ENCODE data around the gene TFEC. TPM values are rescaled to one million over a fixed set of nuclear protein-coding genes. Genes with fewer than 3 reads are reported as not detected.
A peak's percentile ranks its signal among the peaks of the same experiment; 100 is the strongest.
"Not testable (repeated sequence)": the region's sequence is repeated elsewhere in the genome, so short reads cannot be mapped to it uniquely, and the experiment has no call there.

The TFEC gene, protein sequence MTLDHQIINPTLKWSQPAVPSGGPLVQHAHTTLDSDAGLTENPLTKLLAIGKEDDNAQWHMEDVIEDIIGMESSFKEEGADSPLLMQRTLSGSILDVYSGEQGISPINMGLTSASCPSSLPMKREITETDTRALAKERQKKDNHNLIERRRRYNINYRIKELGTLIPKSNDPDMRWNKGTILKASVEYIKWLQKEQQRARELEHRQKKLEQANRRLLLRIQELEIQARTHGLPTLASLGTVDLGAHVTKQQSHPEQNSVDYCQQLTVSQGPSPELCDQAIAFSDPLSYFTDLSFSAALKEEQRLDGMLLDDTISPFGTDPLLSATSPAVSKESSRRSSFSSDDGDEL
- 0.03 and 0.16 TPM in 2 replicates for total RNA-seq (2014; rRNA removed; shearing (Covaris generic))
- polyA plus RNA-seq (2015; cell fraction: cytosol; rRNA removed) = 0.06 and 0.10 TPM in 2 replicates
- polyA plus RNA-seq (2015; cell fraction: nucleus; rRNA removed) = 0.69 and 0.81 TPM in 2 replicates

DNA sequence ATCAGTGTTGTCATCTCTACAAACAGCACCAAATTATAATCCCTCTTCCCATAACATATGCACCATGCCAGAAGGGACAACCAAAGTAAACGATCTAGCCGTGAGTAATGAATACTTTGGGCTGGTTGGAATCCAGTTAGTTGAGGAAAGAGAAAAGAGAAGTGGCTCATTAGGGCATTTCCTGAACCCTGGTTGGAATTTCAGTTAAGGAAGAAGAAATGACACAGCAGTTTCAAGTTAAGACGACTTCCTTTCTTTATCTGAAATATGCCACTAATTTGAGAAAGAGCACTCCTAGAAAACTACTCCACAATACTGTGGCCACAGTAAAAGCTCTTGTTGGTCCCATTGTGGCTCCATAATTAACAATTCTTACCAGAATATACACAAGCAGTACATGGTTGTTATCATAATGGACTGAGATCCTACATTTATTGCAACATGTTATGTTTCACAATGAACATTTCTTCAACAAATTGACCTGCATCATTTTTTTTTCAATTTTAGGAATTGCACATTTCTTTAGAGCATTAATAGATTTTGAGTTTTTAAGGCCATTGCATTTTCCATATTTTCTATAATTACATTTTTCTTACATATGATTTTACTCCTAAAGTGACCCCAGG lies at the start of gene TFEC:
TFEC (minus strand) TSS at position 113 of the 626 bp plus-strand sequence. CDS start 46,322 bp downstream, outside the sequence.
- DNase-seq (ENCODE audit: low read depth) = peak; percentile 55

DNA sequence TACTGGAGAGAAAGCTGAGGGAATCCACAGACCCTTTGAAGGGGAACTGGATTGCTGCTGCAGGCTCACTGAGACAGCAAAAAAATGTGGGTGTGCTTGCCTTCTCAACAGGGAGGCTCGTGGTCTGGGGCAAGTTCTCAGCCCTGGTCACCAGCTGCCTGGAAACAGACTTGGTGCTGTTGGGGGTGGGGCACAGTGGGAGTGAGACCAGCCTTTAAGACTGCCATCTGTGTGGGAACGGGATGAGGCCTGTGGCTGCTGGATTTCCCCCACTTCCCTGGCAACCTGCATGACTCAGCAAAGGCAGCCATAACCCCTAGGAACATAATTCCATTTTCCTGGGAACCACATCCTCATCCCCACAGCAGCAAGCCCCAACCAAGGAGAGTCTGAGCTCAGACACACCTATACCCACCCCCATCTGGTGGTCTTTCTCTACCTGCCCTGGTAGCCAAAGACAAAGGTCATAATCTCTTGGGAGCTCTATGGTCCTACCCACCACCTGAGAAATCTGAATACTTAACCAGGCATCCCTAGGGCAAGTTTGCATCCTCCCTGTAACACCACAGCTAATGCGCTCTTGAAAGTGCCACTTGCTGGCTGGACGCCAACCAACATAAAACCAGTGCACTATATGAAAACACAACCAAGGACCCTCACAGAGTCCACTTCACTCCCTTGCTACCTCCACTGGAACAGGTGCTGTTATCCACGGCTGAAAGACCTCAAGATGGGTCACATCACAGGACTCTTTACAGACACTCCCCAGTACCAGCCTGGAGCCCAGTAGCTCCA lies 45.0 kb upstream of the TFEC start:
- peak; percentile 81 for DNase-seq (ENCODE audit: low read depth)

DNA sequence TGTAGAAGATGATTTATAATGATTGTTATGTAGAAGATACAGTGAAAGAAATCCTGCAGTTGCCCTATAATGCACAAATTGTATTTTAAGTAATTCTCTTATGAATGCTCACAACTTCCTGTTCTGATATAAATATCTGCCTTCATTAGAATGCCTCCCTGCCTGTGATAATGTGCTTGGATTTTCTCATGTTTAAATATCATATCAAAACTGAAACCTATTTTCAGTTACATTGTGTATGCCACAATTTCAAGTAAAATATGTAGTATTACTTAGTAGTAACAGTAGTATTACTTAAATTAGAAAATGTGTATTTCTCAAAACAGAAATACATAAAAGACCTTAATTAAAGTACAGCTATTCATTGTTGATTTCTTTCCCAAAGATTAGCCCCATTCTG lies 41.1 kb upstream of the TFEC start:
- no peak for DNase-seq (ENCODE audit: low read depth)

DNA sequence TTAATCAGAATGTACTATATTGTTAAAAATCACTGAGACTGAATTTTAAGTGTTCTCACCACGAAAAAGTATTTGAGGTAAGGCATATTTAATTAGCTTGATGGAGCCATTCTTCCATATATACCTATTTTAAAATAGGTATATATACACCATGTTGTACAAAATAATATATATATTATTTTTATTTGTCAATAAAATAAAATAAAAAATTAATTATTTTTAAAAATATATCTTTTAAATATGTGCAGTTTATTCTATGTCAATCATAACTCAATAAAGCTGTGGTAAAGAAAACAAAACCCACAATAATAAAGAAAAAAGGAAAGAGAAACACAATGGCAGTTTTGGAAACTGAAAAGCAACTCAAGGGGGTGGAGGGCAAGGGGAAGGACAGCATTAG lies 33.6 kb upstream of the TFEC start:
- DNase-seq (ENCODE audit: low read depth) = no peak

DNA sequence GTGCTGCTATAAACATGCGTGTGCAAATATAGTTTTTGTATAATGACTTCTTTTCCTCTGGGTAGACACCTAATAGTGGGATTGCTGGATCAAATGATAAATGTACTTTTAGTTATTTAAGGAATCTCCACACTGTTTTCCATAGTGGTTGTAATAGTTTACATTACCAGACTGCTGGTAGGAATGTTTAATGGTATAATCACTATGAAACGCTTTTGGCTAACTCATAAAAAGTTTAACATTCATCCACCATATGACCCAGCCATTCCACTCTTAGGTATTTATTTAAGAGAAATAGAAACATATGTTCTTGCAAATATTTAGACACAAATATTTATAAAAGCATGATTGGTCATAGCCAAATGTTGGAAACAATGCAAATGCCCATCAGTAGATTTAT lies 32.1 kb upstream of the TFEC start:
- no peak for DNase-seq (ENCODE audit: low read depth)

DNA sequence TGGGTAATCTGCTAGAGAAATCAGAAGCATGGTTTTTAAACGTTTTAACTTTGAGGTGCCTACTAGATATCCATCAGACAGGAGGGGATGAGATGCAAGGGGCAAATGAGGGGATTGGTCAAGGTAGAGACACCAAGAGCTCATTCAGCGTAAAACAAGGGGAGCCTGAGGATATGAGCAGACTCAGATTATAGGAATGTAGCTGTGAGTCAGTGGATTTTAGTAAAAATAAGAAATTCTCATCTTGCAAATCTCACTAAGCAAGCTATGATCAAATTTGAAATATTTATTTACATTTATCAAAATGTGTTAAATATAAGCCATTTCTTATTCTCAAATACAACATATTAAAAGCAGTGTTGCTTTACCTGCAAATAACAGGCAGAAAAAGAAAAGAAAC lies 21.4 kb upstream of the TFEC start:
- DNase-seq (ENCODE audit: low read depth) = peak; percentile 9

DNA sequence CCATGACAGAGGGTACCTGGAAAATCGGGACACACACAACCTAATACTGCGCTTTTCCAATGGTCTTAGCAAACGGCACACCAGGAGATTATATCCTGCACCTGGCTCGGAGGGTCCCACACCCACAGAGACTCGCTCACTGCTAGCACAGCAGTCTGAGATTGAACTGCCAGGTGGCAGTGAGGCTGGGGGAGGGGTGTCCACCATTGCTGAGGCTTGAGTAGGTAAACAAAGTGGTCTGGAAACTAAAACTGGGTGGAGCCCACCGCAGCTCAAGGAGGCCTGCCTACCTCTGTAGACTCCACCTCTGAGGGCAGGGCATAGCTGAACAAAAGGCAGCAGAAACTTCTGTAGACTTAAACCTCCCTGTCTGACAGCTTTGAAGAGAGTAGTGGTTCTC lies 16.7 kb upstream of the TFEC start:
- not testable (repeated sequence) for DNase-seq (ENCODE audit: low read depth)

DNA sequence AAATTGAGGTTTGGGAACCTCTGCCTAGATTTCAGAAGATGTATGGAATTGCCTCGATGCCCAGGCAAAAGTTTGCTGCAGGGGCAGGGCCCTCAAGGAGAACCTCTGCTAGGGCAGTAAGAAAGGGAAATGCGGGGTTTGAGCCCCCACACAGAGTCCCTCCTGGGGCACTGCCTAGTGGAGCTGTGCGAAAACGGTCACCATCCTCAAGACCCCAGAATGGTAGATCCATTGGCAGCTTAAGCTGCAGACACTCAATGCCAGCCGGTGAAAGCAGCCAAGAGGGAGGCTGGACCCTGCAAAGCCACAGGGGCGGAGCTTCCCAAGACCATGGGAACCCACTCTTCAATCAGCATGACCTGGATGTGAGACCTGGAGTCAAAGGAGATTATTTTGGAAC lies 15.0 kb upstream of the TFEC start:
- DNase-seq (ENCODE audit: low read depth) = no peak

DNA sequence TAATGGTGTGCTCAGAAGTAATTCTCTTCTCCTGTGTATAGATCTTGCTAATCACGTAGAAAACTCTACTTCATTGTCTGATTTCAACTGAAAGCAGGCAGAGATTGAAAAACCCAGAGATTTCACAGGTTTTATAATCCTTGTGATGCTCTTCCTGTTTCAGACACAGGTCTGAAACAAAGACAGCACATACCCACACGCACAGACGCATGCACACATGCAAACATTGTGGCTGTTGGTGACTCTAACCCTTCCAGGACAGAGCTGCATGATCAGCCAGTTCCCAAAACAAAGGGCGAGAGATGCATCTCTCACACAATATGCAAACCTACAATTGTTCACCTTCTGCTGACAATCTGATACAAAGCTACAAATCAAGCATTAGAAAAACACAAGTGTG lies 11.1 kb upstream of the TFEC start:
- no peak for DNase-seq (ENCODE audit: low read depth)

DNA sequence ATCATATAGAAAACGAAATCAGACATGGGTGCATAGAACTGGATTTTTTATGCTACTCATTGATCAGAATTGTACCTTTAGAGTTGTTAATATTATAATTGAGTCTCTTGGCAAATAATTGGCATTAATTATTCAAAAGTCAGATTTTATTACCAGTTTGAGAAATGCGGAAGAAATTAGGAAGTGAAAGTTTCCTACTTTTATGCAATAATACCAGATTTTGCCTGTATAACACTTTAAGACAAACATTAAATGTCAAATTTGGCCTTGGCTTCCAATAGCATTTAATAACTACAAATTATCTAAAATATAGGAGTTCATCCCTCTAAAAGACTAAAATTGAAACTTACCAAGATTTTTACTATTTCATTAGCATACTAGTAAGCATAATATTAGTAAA lies 6.8 kb upstream of the TFEC start:
- no peak for DNase-seq (ENCODE audit: low read depth)

DNA sequence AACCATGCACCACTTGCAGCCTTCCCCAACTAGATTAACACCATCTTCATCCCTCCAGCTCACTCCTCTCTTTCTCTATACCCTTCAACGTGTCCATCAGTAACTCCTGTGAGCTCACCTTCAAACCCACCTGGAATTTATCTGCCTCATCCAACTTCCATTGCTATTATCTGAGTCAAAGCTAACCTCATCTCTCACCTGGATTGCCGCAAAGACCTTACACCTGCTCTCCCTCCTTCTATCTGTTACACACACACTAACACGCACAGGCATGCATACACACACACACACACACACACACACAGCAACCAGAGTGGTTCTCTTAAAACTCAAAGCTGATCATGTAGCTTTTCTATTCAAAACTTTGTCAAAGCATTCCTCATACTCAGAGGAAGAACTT lies 3.8 kb upstream of the TFEC start:
- no peak for DNase-seq (ENCODE audit: low read depth)

DNA sequence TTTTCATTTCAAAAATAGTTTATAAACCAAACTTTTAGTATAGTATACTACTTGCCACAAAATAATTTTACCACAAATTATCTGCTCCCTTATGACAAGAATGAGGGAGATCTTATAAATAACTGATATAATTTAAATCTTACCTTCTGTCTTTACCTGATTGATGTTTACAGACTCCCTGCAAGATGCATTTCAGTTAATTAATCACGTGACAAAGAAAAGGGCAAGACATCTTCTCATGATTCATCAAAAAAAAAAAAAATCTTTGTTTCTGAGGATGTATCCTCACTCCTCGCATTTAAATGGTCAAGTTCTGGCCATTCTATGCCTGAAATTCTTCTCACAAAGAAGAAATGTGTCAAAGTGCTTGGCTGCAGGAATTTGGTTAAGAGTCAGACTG lies 2.3 kb upstream of the TFEC start:
- DNase-seq (ENCODE audit: low read depth) = no peak

DNA sequence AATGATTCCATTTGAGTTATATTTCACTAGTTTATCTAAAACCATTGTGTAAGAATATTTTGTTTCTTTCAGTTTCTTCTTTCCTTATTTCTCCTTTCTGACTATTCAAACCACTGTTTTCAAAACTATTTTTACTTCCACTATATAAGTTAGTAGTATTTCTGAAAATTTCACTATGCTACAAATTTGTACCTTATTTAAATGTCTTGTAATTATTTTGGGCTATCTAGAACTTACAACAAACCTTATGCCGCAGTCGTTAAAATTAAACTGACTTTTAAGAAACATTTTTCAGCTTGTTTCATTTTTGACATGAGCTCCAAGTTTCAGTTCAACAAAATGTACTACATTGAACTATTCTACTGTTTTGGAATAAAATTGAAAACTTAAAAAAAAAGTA lies 1.8 kb downstream of the TFEC start:
- no peak for DNase-seq (ENCODE audit: low read depth)

DNA sequence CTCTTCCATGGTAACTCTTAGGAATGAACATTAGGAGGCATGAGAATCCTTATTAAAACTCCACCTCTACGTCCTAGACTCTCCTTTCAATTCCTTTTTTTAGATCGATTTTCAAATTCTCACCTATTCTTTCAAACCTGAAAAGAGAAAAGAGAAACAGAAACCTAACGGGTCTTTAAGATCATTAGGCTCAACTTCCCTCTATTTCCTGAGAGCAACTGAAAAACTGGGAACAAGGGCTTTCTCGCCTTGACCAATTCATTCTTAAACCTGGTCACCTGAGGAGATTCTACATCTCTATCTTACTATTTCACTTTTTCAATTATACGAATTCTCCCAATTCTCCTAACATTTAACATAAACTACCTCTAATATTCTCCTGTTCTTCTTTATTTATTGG lies 2.8 kb downstream of the TFEC start:
- no peak for DNase-seq (ENCODE audit: low read depth)

DNA sequence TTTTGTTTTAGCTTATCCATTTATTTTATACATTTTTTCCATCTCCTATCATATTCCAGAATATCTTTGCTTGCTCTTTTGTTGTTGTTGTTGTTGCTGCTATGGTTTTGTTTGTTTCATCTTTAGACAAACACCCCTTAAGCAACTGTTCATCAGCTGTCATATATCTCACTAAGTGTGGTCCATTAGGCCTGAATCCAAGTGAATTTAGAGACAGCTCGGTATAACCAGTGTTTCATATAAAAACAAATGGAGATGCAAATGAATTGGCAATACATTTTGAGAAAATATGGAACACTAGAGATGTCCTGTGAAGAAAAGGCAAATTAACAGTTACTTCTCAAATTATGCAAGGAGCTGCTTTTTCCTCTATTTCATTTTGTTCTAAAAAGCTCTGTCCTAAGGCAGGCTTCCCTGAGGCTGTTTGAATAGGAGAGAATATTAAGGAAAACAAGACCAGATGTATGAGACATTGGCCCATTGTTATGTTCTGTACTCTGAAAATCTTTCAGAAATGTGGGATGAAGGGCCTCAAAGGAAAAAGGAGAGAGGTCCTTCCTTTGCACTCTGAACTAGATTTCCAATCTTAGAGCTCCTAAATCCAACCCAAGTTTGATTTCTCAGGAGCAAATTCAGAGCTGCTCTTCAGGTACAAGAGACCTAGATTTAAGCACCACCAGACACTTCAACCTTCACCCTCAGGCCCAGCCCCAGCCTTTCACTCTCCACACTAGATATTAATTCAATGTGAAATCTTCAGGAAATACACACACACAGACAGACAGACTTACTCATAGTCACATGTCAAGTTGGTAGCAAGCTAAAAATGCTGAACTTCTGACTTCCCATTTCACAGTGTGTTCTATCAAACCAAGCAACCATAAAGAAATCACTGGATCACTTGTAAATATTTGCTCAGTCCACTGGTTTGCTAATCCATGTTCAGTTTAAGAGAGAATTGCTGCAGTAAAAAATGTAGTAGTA lies 5.4 kb downstream of the TFEC start:
- peak; percentile 54 for DNase-seq (ENCODE audit: low read depth)

DNA sequence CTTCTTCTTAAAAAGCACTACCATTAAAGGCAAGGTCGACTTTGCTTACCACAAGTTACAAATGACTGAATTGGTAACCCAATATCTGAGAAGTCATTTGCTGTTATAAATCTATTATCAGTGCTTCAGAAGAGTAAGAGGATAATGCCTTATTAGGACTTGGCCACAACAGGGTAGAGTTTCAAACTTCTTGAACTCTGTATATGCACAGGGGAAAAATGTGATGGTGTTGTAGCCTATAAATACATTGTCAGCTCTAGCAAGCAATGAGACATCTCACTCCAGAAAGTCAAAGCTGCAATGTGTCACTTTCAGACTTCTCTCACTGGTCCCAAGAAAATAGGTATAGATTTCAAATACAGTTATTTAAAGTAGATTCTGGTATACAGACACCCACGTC lies 9.3 kb downstream of the TFEC start:
- DNase-seq (ENCODE audit: low read depth) = no peak

DNA sequence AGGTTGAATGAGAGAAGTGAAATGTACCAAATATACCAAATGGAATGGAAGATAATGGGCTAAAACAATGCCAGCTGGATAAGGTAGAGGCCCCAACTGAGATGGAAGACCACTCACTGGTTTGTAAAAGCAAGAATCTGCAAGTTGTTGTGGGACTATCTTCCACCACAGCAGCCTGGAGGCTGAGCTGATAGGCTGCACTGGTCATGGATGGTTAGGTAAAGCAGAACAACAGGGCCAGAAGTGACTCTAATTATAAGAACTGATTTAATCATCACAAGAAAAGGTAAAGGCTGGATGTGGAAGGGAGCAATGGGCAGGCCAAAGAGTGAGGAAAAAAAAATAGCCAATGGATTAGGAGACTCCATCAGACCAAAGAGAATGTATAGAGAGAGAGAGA lies 11.8 kb downstream of the TFEC start:
- no peak for DNase-seq (ENCODE audit: low read depth)

DNA sequence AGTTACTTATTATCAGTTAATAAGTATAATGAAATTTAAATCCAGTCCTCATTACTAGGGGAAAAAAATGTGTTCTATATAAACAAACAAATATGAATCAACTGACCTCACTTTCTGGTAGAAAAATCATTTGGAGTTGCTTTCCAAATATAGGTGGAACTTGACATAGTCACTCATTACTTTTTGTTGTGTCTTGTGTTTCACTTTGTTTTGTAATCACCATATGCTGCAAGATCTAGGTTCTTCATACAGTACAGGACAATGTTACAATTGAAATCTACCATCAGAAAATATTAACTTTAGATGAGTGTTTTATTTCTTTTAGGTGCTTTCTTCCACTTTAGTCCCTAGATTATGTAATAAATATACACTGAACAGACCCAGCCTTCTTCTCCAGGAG lies 16.9 kb downstream of the TFEC start:
- no peak for DNase-seq (ENCODE audit: low read depth)

DNA sequence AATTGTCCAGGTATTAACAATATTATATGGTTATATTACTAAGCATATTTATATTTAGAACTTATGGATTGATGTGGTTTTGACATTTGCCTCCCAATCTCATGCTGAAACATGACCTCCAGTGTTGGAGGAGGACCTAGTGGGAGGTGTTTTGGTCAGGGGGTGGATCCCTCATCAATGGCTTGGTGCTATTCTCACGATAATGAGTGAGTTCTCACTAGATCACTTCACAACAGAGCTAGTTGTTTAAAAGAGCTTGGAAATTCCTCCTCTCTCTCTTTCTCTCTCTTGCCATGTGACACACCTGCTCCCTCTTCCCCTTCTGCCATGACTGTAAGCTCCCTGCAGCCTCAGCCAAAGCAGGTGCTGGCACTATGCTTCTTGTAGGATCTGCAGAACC lies 19.0 kb downstream of the TFEC start:
- no peak for DNase-seq (ENCODE audit: low read depth)

DNA sequence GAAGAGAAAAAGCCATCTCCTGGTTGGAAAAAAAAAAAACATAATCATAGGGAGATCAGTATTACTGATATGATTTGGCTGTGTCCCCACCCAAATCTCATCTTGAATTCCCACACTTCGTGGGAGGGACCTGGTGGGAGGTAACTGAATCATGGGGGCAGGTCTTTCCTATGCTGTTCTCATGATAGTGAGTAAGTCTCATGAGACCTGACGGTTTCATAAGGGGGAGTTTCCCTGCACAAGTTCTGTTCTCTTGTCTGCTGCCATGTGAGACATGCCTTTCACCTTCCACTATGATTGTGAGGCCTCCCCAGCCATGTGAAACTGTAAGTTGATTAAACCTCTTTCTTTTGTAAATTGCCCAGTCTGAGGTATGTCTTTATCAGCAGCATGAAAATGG lies 25.8 kb downstream of the TFEC start:
- not testable (repeated sequence) for DNase-seq (ENCODE audit: low read depth)

DNA sequence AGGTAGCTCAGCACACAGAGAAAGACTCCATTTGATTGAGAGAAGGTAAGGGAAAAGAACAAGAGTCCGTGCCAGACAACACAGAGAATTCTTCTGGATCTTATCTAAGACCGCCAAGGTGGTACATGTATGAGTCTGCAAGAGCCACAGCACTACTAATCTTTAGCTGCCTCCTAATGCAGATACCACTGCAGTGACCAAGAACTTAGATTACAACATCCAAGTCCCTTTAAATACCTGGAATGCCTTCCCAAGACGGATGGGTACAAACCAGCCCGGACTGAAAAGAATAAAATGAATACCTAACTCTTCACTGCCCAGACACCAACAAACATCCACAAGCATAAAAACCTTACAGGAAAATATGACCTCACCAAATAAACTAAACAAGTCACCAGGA lies 33.3 kb downstream of the TFEC start:
- no peak for DNase-seq (ENCODE audit: low read depth)

Measured in HT1080 (cell line).